Stomach (tissue), 9 donors: ENCODE measurements around the gene BAIAP3. TPM values are rescaled to one million over a fixed set of nuclear protein-coding genes. Genes with fewer than 3 reads are reported as not detected.
A peak's percentile ranks its signal among the peaks of the same experiment; 100 is the strongest.

ENCODE experiments used
- DNase-seq, 2 donors: peaks; one replicate each; pipeline versions ENCODE4 v3.0.0 to v3.0.0-alpha.2; 2013 to 2019
- H3K27ac ChIP-seq, 5 donors: fragments of 200-600 bp in 4 of 5; sonication (generic) in 4 of 5; one replicate each; pipeline ENCODE4 v1.5.1; 2013 to 2019; ENCODE audit warnings: mild to moderate bottlenecking in 1 of 5, moderate library complexity in 1 of 5
- H3K27me3 ChIP-seq, 3 donors: fragments of 200-600 bp; sonication (generic); one replicate each; pipeline ENCODE4 v1.5.1; 2017 to 2019; ENCODE audit warnings: mixed run types in 1 of 3
- H3K36me3 ChIP-seq, 4 donors: fragments of 200-600 bp; sonication (generic); 1 replicate in 3 of 4; 2 replicates in 1 of 4; pipeline ENCODE4 v1.5.1; 2016 to 2019
- H3K4me1 ChIP-seq, 4 donors: fragments of 200-600 bp; sonication (generic); one replicate each; pipeline ENCODE4 v1.5.1; 2016 to 2019
- H3K4me3 ChIP-seq, 4 donors: fragments of 200-600 bp; sonication (generic) in 3 of 4; one replicate each; pipeline ENCODE4 v1.5.1; 2016 to 2019; ENCODE audit warnings: mild to moderate bottlenecking in 1 of 4
- H3K9me3 ChIP-seq, 4 donors: fragments of 200-600 bp; sonication (generic); one replicate each; pipeline ENCODE4 v1.5.1; 2016 to 2019
- CTCF ChIP-seq, 7 experiments: fragments of 450-650 bp in 4 of 7; fragments of 200-600 bp in 3 of 7; sonication (generic) in 3 of 7; IDR thresholded peaks; one replicate each; pipeline ENCODE4 v1.5.1; 2016 to 2019; ENCODE audit warnings: antibody characterized with exemption in 7 of 7, control low read depth in 2 of 7, mild to moderate bottlenecking in 1 of 7
- EP300 ChIP-seq: sonication (generic); formaldehyde crosslinking; IDR thresholded peaks from one replicate; pipeline ENCODE4 v1.6.1; 2017; ENCODE audit warnings: antibody characterized with exemption
- POLR2A ChIP-seq, 4 donors: fragments of 450-650 bp; IDR thresholded peaks; one replicate each; pipeline ENCODE4 v1.6.1; 2016; ENCODE audit warnings: antibody characterized with exemption in 4 of 4, control low read depth in 2 of 4, mild to moderate bottlenecking in 1 of 4, moderate library complexity in 1 of 4
- POLR2AphosphoS5 ChIP-seq, 3 donors: sonication (generic); formaldehyde crosslinking; IDR thresholded peaks; one replicate each; pipeline ENCODE4 v1.6.1; 2016; ENCODE audit warnings: antibody characterized with exemption in 3 of 3
- WGBS, 5 donors: extraction: QIAGEN DNeasy Blood & Tissue Kit in 3 of 5; methylation state at CpG; one replicate each; pipeline versions ENCODE4 v1.1.5 to v1.1.7; 2013 to 2018; 5-methylcytosine and 5-hydroxymethylcytosine counted together
- intact Hi-C: fragments of 100-400 bp; cut with DNase I; formaldehyde crosslinking; loops from one replicate; pipeline ENCODE4 v1.15.1; 2023; ENCODE audit warnings: low total_unique reads
- polyA plus RNA-seq, 3 donors: library from polyadenylated mRNA; stranded (reverse); fragments of 200-250 nt; gene quantifications; one replicate each; pipeline ENCODE4 v1.2.3, GENCODE V29; 2013
- total RNA-seq, 5 donors: library from RNA; depleted of rRNA; stranded (reverse); fragments of >200 nt; gene quantifications; one replicate each; pipeline versions ENCODE4 v1.1.0 to v1.2.3, GENCODE V29; 2014 to 2016
- donor health status: healthy with polysubstance abuse.
- donor health status: Bipolar disorder and iron deficiency.
- donor health status: healthy.

The BAIAP3 gene
- total and polyA plus RNA-seq, 8 donors: 1.5 to 94.7 (median 4.2) TPM

- intact Hi-C loops: no loop called here
- Histone ChIP-seq H3K4me3 (no peak overlapping the region), H3K27ac (no peak overlapping the region), H3K27me3 (peaks cover 4 to 63% (median 7%) of the 10 kb centered on the region in 3 donors), H3K36me3 (no peaks in the 10 kb centered on the region), H3K4me1 (peaks cover 26 to 39% (median 34%) of the 10 kb centered on the region in 4 donors), H3K9me3 (no peaks in the 10 kb centered on the region)
- 40 to 61% (median 54%) methylated on average over 12 of the region's 12 CpGs for WGBS, 5 donors
- TF ChIP-seq CTCF (IDR thresholded peaks at IDR 0.05) (no peak), POLR2AphosphoS5 (IDR thresholded peaks at IDR 0.05) (no peak), EP300 (no peak), POLR2A (IDR thresholded peaks at IDR 0.05) (no peak)
- DNase-seq: no peak
These were observed 33.6 kb upstream of the BAIAP3 start for GRCh38 chr16:1299868-1300203.

GRCh38 chr16:1300664-1301476, 32.6 kb upstream of the BAIAP3 start:
- Histone ChIP-seq H3K4me3 (peak overlapping the region in 3 of 4 donors; percentile 21 to 31 (median 24)), H3K36me3 (no peaks in the 10 kb centered on the region), H3K9me3 (no peaks in the 10 kb centered on the region), H3K27me3 (peaks cover 4 to 57% (median 7%) of the 10 kb centered on the region in 3 donors), H3K27ac (no peak overlapping the region), H3K4me1 (peaks cover 26 to 39% (median 34%) of the 10 kb centered on the region in 4 donors)
- intact Hi-C loops: no loop called here
- WGBS, 5 donors: 7 to 18% (median 11%) methylated on average over 17 to 42 of the region's 42 CpGs
- peak; percentile 80 to 89 for DNase-seq
- TF ChIP-seq EP300 (no peak), CTCF (IDR thresholded peaks at IDR 0.05) (peak in 5 of 7 experiments; percentile 48 to 85 (median 69)), POLR2AphosphoS5 (IDR thresholded peaks at IDR 0.05) (peak in 1 of 3 donors; percentile 8)

- no peaks in the 10 kb centered on the region for H3K36me3 ChIP-seq
- intact Hi-C loops: no loop called here
- TF ChIP-seq EP300: no peak
- TF ChIP-seq POLR2A (IDR thresholded peaks at IDR 0.05): no peak
- no peak for TF ChIP-seq POLR2AphosphoS5 (IDR thresholded peaks at IDR 0.05)
- no peak for TF ChIP-seq CTCF (IDR thresholded peaks at IDR 0.05)
- no peaks in the 10 kb centered on the region for H3K9me3 ChIP-seq
- H3K4me1 ChIP-seq: peaks cover 26 to 39% (median 34%) of the 10 kb centered on the region in 4 donors
- no peak for DNase-seq
- H3K27me3 ChIP-seq: peaks cover 4 to 54% (median 7%) of the 10 kb centered on the region in 3 donors
- no peak overlapping the region for H3K4me3 ChIP-seq
- WGBS, 5 donors: 79 to 81% (median 80%) methylated on average over 6 to 12 of the region's 12 CpGs
- no peak overlapping the region for H3K27ac ChIP-seq
These were observed 31.9 kb upstream of the BAIAP3 start for GRCh38 chr16:1301562-1301961.

GRCh38 chr16:1305823-1306222, 27.6 kb upstream of the BAIAP3 start:
- H3K36me3 ChIP-seq: no peaks in the 10 kb centered on the region
- H3K4me1 ChIP-seq: peaks cover 15 to 37% (median 30%) of the 10 kb centered on the region in 4 donors
- H3K27me3 ChIP-seq: peaks cover 0 to 28% (median 4%) of the 10 kb centered on the region in 3 donors
- peak in 1 of 2 donors; percentile 81 for DNase-seq
- no peaks in the 10 kb centered on the region for H3K9me3 ChIP-seq
- no peak overlapping the region for H3K4me3 ChIP-seq
- intact Hi-C loops: no loop called here
- H3K27ac ChIP-seq: no peak overlapping the region
- 48 to 63% (median 57%) methylated on average over 9 to 12 of the region's 12 CpGs for WGBS, 5 donors
- TF ChIP-seq POLR2A (IDR thresholded peaks at IDR 0.05) (no peak), EP300 (no peak), POLR2AphosphoS5 (IDR thresholded peaks at IDR 0.05) (no peak), CTCF (IDR thresholded peaks at IDR 0.05) (no peak)
